ENCODE measurements around the gene OR1L4. TPM values are rescaled to one million over a fixed set of nuclear protein-coding genes. Genes with fewer than 3 reads are reported as not detected.

Gene OR1L4
- total and polyA plus RNA-seq, 2 donors (not counting 1 experiment from before 2014, with no cell fraction given), result not detected

DNA sequence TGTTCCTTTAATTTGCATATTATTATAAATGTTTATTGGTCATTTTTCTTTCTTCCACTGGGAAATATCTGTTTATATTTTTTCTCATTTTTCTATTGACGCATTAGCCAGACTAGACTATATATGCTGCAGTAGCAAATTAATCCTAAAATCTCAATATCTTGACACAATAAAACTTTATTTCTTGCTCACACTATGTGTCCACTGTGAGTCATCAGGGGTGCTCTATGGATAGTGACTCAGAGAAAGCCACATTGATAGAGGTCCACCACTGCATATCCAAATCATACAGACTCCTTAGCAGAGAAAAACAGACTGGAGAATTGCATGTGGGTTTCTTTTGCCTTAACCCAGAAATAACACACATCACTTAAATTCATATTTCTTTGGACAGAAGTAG, 28.1 kb upstream of the OR1L4 start:
- DNase-seq (no peak), ATAC-seq (ENCODE audit: low read depth) (no peak)
- H3K9me3 Mint-ChIP-seq (ENCODE audit: insufficient read depth), result peaks cover 8% of the 10 kb centered on the region
- TF ChIP-seq EZH2 (IDR thresholded peaks at IDR 0.05; ENCODE audit: borderline replicate concordance, insufficient read depth, low read depth, low read length, poor library complexity, severe bottlenecking), result no peak
- TF ChIP-seq, protein P1, sequence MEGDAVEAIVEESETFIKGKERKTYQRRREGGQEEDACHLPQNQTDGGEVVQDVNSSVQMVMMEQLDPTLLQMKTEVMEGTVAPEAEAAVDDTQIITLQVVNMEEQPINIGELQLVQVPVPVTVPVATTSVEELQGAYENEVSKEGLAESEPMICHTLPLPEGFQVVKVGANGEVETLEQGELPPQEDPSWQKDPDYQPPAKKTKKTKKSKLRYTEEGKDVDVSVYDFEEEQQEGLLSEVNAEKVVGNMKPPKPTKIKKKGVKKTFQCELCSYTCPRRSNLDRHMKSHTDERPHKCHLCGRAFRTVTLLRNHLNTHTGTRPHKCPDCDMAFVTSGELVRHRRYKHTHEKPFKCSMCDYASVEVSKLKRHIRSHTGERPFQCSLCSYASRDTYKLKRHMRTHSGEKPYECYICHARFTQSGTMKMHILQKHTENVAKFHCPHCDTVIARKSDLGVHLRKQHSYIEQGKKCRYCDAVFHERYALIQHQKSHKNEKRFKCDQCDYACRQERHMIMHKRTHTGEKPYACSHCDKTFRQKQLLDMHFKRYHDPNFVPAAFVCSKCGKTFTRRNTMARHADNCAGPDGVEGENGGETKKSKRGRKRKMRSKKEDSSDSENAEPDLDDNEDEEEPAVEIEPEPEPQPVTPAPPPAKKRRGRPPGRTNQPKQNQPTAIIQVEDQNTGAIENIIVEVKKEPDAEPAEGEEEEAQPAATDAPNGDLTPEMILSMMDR (IDR thresholded peaks at IDR 0.05), result no peak
- Histone ChIP-seq H3K9ac (ENCODE audit: low read length) (no peak overlapping the region), H3K27ac (ENCODE audit: low read length in 2 of 2) (no peak overlapping the region), H4K20me1 (ENCODE audit: control insufficient read depth, insufficient read depth, low read length, poor library complexity, severe bottlenecking) (no peaks in the 10 kb centered on the region), H3K27me3 (replicated peaks in 1 of 4; ENCODE audit: control extremely low read depth in 1 of 4, control insufficient read depth in 3 of 4, insufficient read depth in 4 of 4, low read length in 3 of 4) (no peaks in the 10 kb centered on the region), H3K9me3 (ENCODE audit: control extremely low read depth in 1 of 3, control insufficient read depth in 2 of 3, insufficient read depth in 1 of 3, low read length in 2 of 3) (no peaks in the 10 kb centered on the region), H3K4me1 (ENCODE audit: control insufficient read depth in 2 of 2, insufficient read depth in 2 of 2, low read length in 2 of 2) (no peaks in the 10 kb centered on the region), H3K4me3 (ENCODE audit: control extremely low read depth in 1 of 5, extremely low read depth in 1 of 5, insufficient read depth in 1 of 5, low read depth in 2 of 5, low read length in 4 of 5) (no peak overlapping the region), H3K36me3 (replicated peaks in 1 of 2; ENCODE audit: control extremely low read depth in 1 of 2, control insufficient read depth in 1 of 2, extremely low read depth in 1 of 2, insufficient read depth in 2 of 2, low read length in 1 of 2) (no peaks in the 10 kb centered on the region), H3K79me2 (ENCODE audit: control insufficient read depth, insufficient read depth, low read length) (no peaks in the 10 kb centered on the region), H3K4me2 (replicated peaks; ENCODE audit: low read depth, low read length, poor library complexity, severe bottlenecking) (no peak overlapping the region), H2AFZ (ENCODE audit: insufficient read depth, low read depth, low read length, poor library complexity, severe bottlenecking) (no peak overlapping the region)
- H3K27ac Mint-ChIP-seq, result no peak overlapping the region
- intact Hi-C loops (cut with micrococcal nuclease), result no loop called here
- no peak overlapping the region for H3K4me3 Mint-ChIP-seq
- no peaks in the 10 kb centered on the region for H3K4me1 Mint-ChIP-seq
- peaks cover under 1% of the 10 kb centered on the region for H3K27me3 Mint-ChIP-seq
- POLR2A ChIA-PET, result no interaction called here
- CTCF ChIA-PET, result no interaction called here
- no CpG with 5 or more reads among the region's 1 CpG for WGBS (ENCODE audit: insufficient coverage)

DNA sequence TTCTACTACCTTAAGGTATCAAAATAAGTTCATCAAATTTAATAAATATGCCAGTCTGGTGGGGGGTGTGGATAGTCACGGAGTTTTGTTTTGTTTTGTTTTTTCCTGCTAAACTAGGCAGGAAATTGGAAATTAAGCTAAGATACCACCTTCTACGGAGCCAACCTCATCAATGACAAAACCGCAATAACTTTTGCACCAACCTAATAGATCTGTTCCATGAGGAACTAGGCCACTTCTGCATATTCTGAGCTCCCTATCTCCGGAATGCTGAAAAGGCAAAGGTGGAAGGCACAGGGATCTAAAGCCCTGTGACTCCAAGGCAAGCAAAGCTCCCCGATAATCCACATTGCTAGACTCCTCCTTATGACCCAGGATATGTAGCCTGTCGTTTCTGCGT, 5.8 kb upstream of the OR1L4 start:
- intact Hi-C loops (cut with micrococcal nuclease), result no loop called here

More for the DNA sequence above, 5.8 kb upstream of the OR1L4 start:
- H3K9ac ChIP-seq (ENCODE audit: low read length), result no peak overlapping the region
- H3K9me3 ChIP-seq (ENCODE audit: control extremely low read depth in 1 of 3, control insufficient read depth in 2 of 3, insufficient read depth in 1 of 3, low read length in 2 of 3), result peaks cover 0 to 5% (median 3%) of the 10 kb centered on the region in 3 donors
- H4K20me1 ChIP-seq (ENCODE audit: control insufficient read depth, insufficient read depth, low read length, poor library complexity, severe bottlenecking), result no peaks in the 10 kb centered on the region
- TF ChIP-seq, protein P1 (IDR thresholded peaks at IDR 0.05), result no peak
- no peak for TF ChIP-seq EZH2 (IDR thresholded peaks at IDR 0.05; ENCODE audit: borderline replicate concordance, insufficient read depth, low read depth, low read length, poor library complexity, severe bottlenecking)
- no peak overlapping the region for H3K4me3 ChIP-seq (ENCODE audit: control extremely low read depth in 1 of 5, extremely low read depth in 1 of 5, insufficient read depth in 1 of 5, low read depth in 2 of 5, low read length in 4 of 5)
- WGBS (ENCODE audit: insufficient coverage), result 92% methylated on average over 4 of the region's 7 CpGs
- H3K27me3 Mint-ChIP-seq, result peaks cover 8% of the 10 kb centered on the region
- no peak for ATAC-seq (ENCODE audit: low read depth)
- no peak overlapping the region for H3K27ac Mint-ChIP-seq
- H3K4me1 ChIP-seq (ENCODE audit: control insufficient read depth in 2 of 2, insufficient read depth in 2 of 2, low read length in 2 of 2), result no peaks in the 10 kb centered on the region
- no peak for DNase-seq
- H3K4me3 Mint-ChIP-seq, result no peak overlapping the region
- no peak overlapping the region for H3K27ac ChIP-seq (ENCODE audit: low read length in 2 of 2)
- H3K9me3 Mint-ChIP-seq (ENCODE audit: insufficient read depth), result peaks cover 15% of the 10 kb centered on the region
- ChIA-PET POLR2A (no interaction called here), CTCF (no interaction called here)
- no peaks in the 10 kb centered on the region for H3K4me1 Mint-ChIP-seq
- no peaks in the 10 kb centered on the region for H3K27me3 ChIP-seq (replicated peaks in 1 of 4; ENCODE audit: control extremely low read depth in 1 of 4, control insufficient read depth in 3 of 4, insufficient read depth in 4 of 4, low read length in 3 of 4)
- H3K36me3 ChIP-seq (replicated peaks in 1 of 2; ENCODE audit: control extremely low read depth in 1 of 2, control insufficient read depth in 1 of 2, extremely low read depth in 1 of 2, insufficient read depth in 2 of 2, low read length in 1 of 2), result no peaks in the 10 kb centered on the region
- H2AFZ ChIP-seq (ENCODE audit: insufficient read depth, low read depth, low read length, poor library complexity, severe bottlenecking), result no peak overlapping the region
- no peaks in the 10 kb centered on the region for H3K79me2 ChIP-seq (ENCODE audit: control insufficient read depth, insufficient read depth, low read length)
- no peak overlapping the region for H3K4me2 ChIP-seq (replicated peaks; ENCODE audit: low read depth, low read length, poor library complexity, severe bottlenecking)

Data from B cell (primary cell).